ENCODE measurements around the gene LRRC75B. TPM values are rescaled to one million over a fixed set of nuclear protein-coding genes. Genes with fewer than 3 reads are reported as not detected.
A peak's percentile ranks its signal among the peaks of the same experiment; 100 is the strongest.

Gene LRRC75B
- total RNA-seq, 4 donors from 2014 or later = 8.5 to 21.2 (median 14.8) TPM

DNA sequence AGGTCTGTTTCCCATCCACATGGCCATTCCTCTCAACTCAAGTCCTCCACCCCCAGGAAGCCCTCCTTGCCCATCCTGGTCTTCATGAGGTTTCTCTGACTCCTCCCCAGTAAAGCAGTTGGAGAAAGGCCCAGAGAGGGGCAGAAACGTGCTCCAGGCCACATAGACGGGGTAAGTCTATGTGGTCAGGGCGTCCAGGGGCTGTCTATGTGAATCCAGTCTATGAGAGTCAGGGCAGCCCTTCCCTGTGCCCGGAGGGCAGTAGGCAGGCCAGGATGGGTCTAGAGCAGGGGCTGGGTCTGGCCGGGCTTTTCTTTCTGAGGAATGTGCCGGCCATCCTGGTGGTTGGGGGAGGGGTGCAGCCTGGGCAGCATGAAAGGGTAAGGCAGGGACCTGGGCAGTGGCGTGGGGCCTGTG, 49.7 kb downstream of the LRRC75B start:
- TF ChIP-seq, protein P1, sequence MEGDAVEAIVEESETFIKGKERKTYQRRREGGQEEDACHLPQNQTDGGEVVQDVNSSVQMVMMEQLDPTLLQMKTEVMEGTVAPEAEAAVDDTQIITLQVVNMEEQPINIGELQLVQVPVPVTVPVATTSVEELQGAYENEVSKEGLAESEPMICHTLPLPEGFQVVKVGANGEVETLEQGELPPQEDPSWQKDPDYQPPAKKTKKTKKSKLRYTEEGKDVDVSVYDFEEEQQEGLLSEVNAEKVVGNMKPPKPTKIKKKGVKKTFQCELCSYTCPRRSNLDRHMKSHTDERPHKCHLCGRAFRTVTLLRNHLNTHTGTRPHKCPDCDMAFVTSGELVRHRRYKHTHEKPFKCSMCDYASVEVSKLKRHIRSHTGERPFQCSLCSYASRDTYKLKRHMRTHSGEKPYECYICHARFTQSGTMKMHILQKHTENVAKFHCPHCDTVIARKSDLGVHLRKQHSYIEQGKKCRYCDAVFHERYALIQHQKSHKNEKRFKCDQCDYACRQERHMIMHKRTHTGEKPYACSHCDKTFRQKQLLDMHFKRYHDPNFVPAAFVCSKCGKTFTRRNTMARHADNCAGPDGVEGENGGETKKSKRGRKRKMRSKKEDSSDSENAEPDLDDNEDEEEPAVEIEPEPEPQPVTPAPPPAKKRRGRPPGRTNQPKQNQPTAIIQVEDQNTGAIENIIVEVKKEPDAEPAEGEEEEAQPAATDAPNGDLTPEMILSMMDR (IDR thresholded peaks at IDR 0.05) = no peak
- TF ChIP-seq POLR2AphosphoS5 (IDR thresholded peaks at IDR 0.05) (no peak), EP300 (IDR thresholded peaks at IDR 0.05) (no peak), POLR2A (IDR thresholded peaks at IDR 0.05) (no peak)
- H3K36me3 ChIP-seq = peaks cover 0 to 94% of the 10 kb centered on the region in 2 donors
- 69 to 75% methylated on average over 3 to 5 of the region's 7 CpGs for WGBS, 2 donors (ENCODE audit: low coverage in 1 of 2)

DNA sequence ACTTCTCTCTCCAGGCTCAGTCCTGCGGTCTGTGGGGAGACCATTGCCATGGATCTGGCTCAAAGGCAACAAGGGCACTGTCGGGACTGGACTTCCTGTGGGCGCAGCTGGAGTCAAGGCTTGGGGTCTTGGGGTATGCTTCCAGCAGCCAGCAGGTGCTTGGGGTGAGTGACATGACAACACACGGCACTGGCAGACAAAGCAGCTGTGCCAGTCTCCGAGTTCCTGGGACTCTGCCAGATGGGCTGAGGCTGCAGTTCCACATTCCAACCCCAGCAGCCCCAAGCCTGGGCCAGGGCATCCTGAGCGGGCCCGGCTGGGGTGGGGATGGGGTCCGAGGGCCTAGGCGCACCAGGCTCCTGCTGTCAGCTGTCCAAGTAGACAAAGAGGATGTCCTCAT, 50.2 kb downstream of the LRRC75B start:
- H3K27ac ChIP-seq = peak overlapping the region in 1 of 4 donors; percentile 44
- peaks cover 0 to 89% of the 10 kb centered on the region in 2 donors for H3K36me3 ChIP-seq
- WGBS, 2 donors (ENCODE audit: low coverage in 1 of 2) = no CpG with 5 or more reads among the region's 9 CpGs

More for the DNA sequence above, 49.7 kb downstream of the LRRC75B start:
- no peak for ATAC-seq
- Histone ChIP-seq H3K27me3 (no peaks in the 10 kb centered on the region), H3K4me3 (no peak overlapping the region), H3K27ac (peak overlapping the region in 1 of 4 donors; percentile 44), H3K4me1 (peaks cover 0 to 41% (median 7%) of the 10 kb centered on the region in 3 donors), H3K9me3 (no peaks in the 10 kb centered on the region)

DNA sequence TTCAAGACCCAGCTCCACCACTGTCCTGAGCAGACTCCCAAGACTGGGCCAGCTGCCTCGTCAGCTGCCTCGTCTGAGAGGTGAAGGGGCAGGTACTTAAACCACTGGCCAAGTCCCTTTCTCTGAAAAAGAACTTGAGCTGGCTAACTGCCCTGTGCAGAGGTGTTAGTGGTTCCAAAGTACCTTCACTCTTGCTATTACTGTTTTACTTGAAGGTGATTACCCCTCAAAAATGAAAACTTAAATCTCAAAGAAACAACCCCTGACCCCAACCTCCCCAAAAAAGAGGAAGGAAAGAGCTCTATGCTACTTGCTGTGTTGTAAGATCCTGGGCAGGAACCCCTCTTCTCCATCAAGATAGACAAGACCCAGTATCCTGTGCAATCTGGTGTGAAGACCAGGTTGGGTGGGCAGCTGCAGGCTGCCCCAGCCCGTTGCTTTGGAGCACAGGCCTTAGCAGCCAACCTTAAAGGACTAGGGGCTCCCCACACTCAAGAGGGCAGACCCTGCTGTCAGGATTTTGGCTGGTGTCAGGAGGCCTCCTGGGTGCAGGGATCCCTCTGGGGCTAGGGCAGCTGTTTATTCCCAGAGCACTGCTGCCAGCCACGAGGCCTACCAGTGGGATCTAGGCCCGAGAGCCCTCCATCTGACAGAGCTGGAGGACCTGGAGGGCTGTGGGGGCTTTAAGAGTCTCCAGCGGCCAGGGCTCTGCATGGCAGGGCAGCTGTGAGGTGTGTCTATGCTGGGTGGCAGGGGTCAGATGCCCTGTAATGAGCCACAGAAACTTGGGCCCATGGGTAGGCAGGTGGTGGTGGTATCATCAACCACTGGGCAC, 51.0 kb downstream of the LRRC75B start:
- Histone ChIP-seq H3K27ac (no peak overlapping the region), H3K27me3 (no peaks in the 10 kb centered on the region), H3K4me1 (peaks cover 0 to 41% (median 7%) of the 10 kb centered on the region in 3 donors), H3K36me3 (peaks cover 0 to 81% of the 10 kb centered on the region in 2 donors), H3K4me3 (no peak overlapping the region), H3K9me3 (no peaks in the 10 kb centered on the region)
- ATAC-seq = no peak
- WGBS, 2 donors (ENCODE audit: low coverage in 1 of 2) = 42 to 58% methylated on average over 2 of the region's 6 CpGs
- TF ChIP-seq POLR2AphosphoS5 (IDR thresholded peaks at IDR 0.05) (no peak), EP300 (IDR thresholded peaks at IDR 0.05) (no peak), POLR2A (IDR thresholded peaks at IDR 0.05) (no peak)
- TF ChIP-seq, protein P1 (IDR thresholded peaks at IDR 0.05) = no peak

More for the DNA sequence above, 50.2 kb downstream of the LRRC75B start:
- ATAC-seq = no peak
- H3K4me1 ChIP-seq = peaks cover 0 to 41% (median 7%) of the 10 kb centered on the region in 3 donors
- H3K4me3 ChIP-seq = no peak overlapping the region
- H3K27me3 ChIP-seq = no peaks in the 10 kb centered on the region
- TF ChIP-seq, protein P1 (IDR thresholded peaks at IDR 0.05) = no peak
- no peak for TF ChIP-seq EP300 (IDR thresholded peaks at IDR 0.05)
- no peak for TF ChIP-seq POLR2A (IDR thresholded peaks at IDR 0.05)
- TF ChIP-seq POLR2AphosphoS5 (IDR thresholded peaks at IDR 0.05) = no peak
- no peaks in the 10 kb centered on the region for H3K9me3 ChIP-seq

DNA sequence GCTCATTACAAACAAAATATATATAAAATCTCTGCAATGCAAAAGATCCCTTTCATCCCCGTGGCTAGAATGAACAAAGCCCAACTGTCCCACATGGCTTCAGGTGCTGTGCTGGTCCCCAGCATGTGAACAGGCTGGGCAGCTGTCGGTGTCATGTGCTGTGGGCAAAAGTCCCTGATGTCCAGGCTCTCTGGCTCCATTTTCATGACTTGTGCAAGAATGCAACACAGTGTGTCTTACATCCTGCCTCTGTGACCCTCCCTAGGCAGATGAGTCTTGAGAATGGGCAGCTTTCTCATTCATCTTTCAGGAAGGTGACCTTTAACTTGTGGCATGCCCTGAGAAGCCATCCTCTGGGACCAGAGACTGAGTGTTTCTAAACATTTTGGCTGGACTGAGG, 52.4 kb downstream of the LRRC75B start:
- Histone ChIP-seq H3K27ac (no peak overlapping the region), H3K9me3 (no peaks in the 10 kb centered on the region), H3K27me3 (no peaks in the 10 kb centered on the region), H3K4me3 (no peak overlapping the region), H3K36me3 (peaks cover 0 to 69% of the 10 kb centered on the region in 2 donors), H3K4me1 (peaks cover 0 to 36% (median 7%) of the 10 kb centered on the region in 3 donors)
- TF ChIP-seq POLR2A (IDR thresholded peaks at IDR 0.05) = no peak
- TF ChIP-seq, protein P1 (IDR thresholded peaks at IDR 0.05) = no peak
- TF ChIP-seq EP300 (IDR thresholded peaks at IDR 0.05) = no peak
- no peak for TF ChIP-seq POLR2AphosphoS5 (IDR thresholded peaks at IDR 0.05)
- WGBS, 2 donors (ENCODE audit: low coverage in 1 of 2) = 73 to 82% methylated on average over 1 to 2 of the region's 2 CpGs
- peak; percentile 16 for ATAC-seq

Measured in gastroesophageal sphincter (tissue), 4 donors.